CD4-positive, alpha-beta T cell treated with Interleukin-1 beta for 1 hour (primary cell): Measurements from ENCODE around the gene TFEC.
A peak's percentile ranks its signal among the peaks of the same experiment; 100 is the strongest.

Experiments used
- DNase-seq, 2 donors: peaks; one replicate each; pipeline ENCODE4 v3.0.0-alpha.2; 2020 to 2022

TFEC gene

DNA sequence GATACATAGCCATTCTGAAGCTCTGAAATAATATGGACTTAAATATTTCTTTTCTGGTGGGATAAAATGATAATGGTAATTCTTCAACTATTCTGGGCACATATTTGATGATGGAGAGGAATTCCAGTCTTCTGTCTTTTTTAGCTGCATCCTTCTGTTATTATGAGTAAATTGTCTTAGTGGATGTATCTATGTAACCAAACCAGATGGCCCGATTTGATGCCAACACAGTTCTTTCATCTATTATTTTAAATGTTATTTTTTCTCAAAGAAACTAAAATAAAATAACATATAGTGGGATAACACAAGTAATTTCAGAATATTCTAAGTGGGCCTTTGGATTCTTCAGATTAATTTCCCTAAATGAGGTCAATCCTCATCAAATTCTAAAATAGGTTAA, 110.2 kb downstream of the TFEC start:
- DNase-seq: no peak

DNA sequence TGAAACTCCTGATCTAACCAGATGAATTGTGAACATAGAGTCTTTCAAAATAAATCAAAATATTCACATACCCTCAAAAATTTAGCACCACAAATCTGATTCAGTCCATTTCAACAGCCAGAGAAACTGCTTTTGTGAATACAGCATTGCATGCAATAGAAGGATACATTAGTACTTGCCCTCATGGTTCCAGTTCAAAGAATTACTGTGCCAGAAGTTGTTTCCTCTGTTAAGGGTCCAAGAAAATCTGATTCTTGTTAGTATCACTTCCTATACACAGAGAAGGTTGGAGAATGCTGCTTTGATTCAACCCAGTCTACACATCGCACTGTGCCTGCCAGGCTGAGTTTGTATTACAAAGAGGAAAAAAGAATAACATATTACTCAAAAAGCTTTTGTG, 115.6 kb downstream of the TFEC start:
- DNase-seq: no peak

DNA sequence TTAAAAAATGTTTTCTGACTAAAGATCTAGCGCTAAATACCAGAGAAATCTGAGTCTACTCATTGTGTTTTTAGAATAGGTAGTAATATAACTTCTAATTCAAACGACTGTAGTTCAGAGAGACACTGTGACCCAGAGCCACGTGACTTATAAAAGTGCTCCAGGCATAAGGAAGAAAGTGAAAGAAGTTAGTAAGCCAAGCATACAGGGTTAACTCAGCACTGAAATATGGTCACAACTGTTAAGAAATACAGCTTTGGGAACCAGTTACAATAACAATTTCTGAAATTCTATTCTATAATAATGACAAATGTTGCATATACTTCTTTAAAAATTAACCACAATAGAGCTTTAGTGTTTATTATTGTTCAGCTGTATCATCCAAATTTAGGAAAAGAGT, 119.1 kb downstream of the TFEC start:
- DNase-seq: no peak

DNA sequence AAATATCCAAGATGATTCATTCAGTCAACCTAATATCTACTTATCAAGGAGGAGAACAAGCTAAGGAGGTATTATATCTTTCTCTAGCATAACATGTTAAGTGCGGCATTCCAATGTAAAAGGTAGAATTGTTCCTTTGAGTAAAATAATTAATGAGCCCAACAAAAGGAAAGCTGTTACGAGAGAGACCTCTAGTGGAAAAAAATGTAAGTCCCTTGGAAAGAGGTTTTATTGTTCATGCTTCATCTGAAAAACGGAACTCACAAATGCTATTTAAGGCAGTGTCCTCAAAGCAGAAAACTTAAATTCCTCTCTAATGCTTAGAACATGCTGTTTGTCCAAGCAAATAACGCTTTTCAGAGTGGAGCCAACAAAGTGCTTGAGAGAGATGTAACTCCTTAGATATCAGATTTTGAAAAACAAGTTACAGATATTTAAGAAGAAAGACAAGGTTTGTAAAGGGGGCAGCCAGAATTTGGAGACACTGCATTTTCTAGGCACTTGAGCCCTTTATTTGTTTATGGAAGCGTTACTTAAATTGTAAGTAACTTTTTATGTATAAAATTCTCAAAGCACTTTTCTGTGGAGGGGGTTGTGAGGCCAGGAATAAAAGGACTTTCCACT, 119.9 kb downstream of the TFEC start:
- DNase-seq: peak in 1 of 2 donors; percentile 12

DNA sequence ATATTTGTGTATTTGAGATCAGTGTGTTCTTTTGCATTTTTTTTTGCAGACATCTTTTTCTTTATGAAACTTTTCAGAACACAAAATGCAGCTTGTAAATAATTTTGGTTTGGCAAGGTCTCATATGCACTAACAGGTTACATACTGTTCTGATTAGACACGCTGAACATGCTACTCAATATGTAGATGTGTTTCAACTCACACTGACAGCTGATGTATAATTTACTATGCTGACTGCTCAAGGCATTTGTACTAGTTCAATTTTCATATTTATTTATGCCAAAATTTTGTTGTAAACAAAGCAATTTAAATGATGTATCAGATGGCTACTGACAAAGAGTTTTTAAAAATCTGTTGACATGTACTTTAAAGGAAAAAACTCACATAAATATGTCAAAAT, 123.8 kb downstream of the TFEC start:
- no peak for DNase-seq

DNA sequence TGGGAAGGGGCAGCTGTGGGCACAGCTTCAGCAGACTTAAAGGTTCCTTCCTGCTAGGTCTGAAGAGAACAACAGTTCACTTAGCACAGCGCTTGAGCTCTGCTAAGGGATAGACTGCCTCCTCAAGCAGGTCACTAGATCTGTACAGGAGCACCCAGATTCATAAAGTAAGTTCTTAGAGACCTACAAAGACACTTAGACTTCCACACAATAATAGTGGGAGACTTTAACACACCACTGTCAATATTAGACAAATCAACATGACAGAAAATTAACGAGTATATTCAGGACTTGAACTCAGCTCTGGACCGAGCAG, 140.9 kb downstream of the TFEC start:
- DNase-seq: no peak

DNA sequence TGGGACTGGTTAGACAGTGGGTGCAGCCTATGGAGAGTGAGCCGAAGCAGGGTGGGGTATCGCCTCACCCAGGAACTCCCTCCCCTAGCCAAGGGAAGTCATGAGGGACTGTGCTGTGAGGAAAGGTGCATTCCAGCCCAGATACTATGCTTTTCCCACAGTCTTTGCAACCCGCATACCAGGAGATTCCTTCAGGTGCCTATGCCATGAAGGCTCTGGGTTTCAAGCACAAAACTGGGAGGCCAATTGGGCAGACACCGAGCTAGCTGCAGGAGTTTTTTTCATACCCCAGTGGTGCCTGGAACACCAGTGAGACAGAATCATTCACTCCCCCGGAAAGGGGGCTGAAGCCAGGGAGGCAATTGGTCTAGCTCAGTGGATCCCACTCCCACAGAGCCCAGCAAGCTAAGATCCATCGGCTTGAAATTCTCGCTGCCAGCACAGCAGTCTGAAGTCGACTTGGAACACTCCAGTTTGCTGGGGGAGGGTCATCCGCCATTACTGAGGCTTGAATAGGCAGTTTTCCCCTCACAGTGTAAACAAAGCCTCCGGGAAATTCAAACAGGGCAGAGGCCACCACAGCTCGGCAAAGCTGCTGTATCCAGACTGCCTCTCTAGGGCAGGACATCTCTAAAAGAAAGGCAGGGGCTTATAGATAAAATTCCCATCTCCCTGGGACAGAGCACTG, 141.4 kb downstream of the TFEC start:
- DNase-seq: no peak

DNA sequence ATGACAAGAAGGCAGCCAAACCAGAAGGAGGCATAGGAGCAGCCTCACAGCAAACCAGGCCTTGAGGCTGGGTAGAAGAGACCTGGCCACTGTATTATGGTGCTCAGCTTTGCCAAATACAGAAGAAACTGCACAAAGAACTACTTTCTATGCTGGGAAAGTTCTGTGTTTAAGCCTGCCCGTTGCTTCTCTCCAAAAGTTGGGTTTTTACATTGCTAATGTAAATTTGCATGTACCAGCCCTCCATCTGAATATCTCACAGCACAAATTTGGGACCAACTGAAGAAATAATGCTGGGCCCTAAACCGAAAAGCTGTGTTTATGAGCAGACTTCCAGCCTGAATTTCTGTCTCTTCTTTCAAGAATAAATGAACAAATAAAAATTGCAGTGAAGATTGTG, 145.0 kb downstream of the TFEC start:
- no peak for DNase-seq
